Stimulated activated naive CD8-positive, alpha-beta T cell treated with anti-CD3 and anti-CD28 coated beads, Interleukin-15, Interleukin-2, amounts not matched to agents 100 U/mL and 50 U/mL, for 24 hours (primary cell): ENCODE results near the gene PCA3.
A peak's percentile ranks its signal among the peaks of the same experiment; 100 is the strongest.

Source experiments
- ATAC-seq: fragments of 150-1000 bp; cut with Tn5 transposase; one replicate; pipeline ENCODE4 v1.10.0; 2021
- DNase-seq: peaks from one replicate; pipeline ENCODE4 v3.0.0; 2021

The PCA3 gene

DNA sequence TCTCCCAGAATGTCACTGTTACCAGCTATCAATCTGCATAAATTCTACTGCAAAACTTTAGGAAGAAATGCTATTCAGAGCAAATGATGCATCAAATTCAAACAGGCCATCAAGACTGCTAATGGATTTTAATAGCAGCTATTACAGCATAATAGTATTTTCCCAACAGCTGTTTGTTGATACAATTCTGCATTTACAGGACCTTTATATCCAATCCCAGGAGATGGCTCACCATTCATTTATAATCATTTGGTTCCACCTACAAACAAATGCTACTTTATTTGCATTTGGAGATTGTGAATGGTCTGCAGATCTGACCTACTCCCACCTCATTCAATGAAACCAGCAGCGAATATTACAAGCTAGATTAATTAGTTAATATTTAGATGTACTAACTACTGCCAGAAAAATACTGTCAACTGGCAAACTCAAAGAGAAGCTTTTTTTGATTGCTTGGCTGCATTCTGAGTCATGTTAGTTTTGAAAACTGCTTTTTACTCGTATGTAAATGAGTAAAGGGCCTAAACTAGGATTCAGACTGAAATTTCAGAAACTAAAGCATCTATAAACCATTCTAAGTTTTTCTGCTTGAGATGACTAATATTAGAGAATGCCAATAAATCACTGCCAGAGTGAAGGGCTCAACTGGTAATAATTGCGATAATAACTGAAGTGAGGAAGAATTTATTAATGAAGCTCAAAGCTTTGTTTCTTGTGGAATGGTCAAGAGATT lies 7.1 kb upstream of the PCA3 start:
- no peak for DNase-seq
- ATAC-seq: no peak

DNA sequence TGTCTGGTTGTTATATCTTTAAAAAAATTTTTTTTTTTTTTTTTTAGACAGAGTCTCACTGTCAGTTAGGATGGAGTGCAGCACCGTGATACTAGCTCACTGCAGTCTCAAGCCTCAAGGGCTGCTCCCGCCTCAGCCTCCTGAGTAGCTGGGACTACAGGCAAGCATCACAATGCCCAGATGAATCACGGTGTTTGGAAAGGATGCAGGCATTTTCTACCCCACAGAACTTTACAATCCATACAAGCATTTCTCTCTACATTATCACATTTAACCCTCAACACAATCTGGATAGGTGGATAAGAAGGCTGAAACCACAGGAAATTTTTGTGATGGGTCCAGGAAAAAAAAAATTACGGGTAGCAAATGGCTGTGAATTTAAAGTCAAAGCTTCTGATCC lies 5.8 kb upstream of the PCA3 start:
- no peak for DNase-seq
- ATAC-seq: no peak

DNA sequence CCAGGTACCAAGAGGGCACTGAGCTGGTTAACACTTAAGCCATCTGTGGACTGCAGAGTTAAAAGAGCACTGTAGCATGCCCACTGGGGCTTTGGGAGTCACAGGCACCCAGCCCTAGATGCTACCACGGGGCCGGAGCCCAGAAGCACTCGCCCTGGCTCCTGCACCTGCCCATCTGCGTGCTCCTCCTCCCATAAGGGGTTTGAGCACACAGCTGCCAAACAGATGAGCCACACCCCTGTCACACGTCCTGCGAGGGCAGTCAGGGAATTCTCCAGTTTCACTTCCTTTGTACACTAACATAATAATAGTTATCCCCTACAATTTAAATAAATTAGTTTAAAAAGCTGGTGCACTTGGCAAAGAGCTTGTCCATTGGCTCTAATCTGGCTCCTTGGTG lies 4.5 kb upstream of the PCA3 start:
- DNase-seq (no peak), ATAC-seq (no peak)

DNA sequence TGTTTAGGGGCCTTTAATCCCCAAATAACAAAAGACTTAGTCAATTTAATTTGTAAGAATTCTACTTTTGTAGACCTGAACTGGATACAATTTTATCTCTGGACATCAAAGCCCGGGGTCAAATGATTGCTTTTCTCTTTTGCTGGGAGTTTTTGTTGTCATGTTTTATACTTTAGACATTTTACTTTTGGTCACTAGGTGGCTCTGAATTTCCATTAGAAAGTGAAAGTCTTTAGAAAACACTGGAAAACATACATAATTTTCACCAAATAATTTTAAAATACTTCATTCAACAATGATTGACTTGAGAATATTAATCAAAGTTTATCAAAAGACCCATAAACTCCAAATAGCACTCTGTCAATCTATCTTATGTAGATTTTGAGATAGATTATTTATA lies 2.8 kb upstream of the PCA3 start:
- ATAC-seq (no peak), DNase-seq (no peak)

DNA sequence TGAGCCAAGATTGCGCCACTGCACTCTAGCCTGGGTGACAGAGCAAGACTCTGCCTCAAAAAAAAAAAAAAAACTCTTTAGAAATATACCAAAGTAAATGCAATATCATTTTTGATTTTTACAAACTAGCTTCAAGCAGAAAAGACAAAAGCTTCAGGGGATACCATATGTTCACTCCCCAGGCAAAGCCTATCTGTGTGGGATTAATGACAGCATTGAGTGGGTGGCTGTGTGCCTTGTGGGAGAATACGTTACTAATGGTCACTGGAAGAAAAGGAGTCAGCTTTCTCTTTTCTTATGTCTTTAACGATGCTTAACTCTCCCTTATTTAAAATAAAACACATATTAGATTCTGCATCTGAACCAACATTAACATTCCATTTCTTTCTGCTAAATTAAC lies 1.9 kb downstream of the PCA3 start:
- no peak for ATAC-seq

DNA sequence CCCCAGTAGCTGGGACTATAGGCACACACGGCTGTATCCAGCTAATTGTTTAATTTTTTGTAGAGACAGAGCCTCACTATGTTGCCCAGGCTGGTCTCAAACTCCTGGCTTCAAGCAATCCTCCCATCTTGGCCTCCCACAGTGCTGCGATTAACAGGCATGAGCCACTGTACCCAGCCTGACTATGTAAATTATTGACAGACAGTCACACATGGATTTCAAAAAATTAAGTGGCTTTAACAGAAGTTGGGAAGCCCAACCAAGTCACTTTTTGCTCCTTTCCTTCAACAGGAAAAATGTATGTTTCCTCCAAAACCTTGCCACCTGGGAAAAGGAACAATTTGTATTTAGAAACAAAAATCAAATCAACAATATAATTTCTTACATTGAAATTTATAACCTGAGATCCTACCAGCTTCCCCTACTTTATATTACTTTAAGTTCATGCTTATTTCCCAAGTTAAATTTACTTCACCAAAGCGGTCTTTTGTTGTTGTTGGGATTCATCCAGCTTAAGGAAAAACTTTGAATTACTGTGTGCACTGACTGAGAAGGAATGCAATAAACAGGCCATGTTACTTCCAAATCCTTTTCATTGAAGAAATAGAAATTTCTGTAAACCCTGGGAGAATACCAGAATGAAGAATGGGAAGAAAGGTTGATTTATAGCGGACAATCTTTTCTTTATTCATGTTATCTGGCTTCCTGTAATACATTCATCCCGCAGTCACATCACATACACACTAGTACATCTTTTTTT lies 8.6 kb downstream of the PCA3 start:
- no peak for ATAC-seq
- DNase-seq: no peak

More for the DNA sequence above, 1.9 kb downstream of the PCA3 start:
- no peak for DNase-seq

DNA sequence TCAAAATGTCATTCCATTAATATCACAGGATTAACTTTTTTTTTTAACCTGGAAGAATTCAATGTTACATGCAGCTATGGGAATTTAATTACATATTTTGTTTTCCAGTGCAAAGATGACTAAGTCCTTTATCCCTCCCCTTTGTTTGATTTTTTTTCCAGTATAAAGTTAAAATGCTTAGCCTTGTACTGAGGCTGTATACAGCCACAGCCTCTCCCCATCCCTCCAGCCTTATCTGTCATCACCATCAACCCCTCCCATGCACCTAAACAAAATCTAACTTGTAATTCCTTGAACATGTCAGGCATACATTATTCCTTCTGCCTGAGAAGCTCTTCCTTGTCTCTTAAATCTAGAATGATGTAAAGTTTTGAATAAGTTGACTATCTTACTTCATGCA lies 20.6 kb downstream of the PCA3 start:
- no peak for DNase-seq

DNA sequence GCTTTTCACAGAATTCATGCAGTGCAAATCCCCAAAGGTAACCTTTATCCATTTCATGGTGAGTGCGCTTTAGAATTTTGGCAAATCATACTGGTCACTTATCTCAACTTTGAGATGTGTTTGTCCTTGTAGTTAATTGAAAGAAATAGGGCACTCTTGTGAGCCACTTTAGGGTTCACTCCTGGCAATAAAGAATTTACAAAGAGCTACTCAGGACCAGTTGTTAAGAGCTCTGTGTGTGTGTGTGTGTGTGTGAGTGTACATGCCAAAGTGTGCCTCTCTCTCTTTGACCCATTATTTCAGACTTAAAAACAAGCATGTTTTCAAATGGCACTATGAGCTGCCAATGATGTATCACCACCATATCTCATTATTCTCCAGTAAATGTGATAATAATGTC lies 21.3 kb downstream of the PCA3 start:
- ATAC-seq: no peak

More for the DNA sequence above, 20.6 kb downstream of the PCA3 start:
- ATAC-seq: no peak

DNA sequence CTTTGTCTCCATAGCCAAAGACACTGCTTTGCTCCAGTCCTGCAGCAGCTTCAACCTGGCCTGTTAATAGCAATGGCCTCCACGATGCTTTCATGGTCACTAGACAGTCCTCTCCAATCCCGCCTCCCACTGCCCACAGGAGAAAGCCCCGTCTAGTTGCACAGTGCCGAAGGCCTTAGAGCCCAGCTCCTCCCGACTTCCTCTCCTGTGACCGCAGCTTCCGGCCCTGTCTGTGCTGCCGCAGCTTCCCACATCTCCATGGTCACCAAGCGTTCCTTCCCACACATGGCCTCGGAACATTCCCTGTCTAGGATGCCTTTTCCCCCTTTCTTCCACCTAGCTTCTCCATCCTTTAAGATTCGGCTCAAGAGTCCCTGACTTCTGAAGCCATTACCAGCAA lies 23.4 kb downstream of the PCA3 start:
- ATAC-seq: no peak
- DNase-seq: no peak

More for the DNA sequence above, 21.3 kb downstream of the PCA3 start:
- no peak for DNase-seq

DNA sequence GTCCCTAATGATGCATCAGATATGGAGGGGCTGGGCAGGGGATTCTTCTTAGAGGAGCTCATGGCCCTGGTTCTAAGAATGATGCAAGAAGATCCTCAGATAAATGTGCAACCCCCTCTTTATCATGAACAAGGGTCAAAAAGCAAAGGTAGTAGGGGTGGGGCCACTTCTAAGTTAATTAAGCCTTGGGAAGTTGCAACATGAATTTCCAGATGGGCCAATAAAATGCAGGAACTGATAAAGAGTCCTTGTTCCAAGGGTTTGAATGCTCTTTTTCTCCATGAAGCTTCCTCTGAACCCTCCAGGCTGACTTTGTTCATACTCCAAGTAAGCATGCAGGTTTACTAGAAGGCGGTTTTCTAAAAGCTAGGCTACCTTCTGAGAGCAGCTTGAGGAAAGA lies 25.6 kb downstream of the PCA3 start:
- DNase-seq (no peak), ATAC-seq (no peak)

DNA sequence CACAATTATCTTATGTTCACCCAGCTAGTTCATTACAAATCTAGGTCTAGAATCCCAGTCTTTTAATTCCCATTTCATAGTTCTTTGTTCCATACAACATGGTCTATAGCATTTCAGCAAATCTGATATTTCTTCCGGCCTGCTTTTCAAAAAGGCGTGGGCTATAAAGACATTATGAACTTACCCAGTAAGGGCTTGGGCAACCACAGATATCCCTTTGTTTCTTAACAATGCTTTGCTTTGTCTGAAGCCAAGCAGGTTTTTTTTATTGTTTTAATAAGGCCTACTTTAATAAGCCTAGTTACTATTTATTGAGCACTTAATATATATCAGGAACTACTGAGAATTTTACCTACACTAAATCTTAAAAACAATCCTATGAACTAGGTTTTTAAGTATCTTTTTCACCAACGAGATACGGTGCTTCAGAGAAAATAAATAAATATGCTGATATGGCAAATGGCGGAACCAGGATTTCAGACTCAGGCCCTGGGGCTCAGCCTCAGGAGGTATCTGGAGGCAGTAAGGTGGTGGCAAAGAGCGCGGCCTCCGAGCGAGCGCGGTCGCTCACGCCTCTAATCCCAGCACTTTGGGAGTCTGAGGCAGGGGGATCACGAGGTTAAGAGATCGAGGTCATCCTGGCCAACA lies 29.7 kb downstream of the PCA3 start:
- DNase-seq (no peak), ATAC-seq (no peak)

DNA sequence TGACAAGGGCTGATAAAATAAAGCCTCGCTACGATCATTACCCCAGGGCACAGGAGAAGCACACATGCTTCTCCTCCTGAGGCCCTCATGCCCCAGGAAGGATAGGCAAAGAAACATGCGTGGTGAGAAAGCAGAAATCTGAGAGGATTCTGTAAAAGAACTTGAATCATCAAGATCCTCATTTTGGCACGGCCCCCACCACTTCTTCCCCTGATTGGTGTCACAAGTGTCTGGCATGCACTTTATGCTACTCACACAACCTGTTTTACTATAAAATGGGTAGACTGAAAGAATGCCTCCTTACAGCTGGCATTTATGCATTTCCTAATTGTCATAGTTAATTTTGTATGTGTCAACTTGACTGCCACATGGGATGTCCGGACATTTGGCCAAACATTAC lies 32.1 kb downstream of the PCA3 start:
- ATAC-seq (no peak), DNase-seq (no peak)

DNA sequence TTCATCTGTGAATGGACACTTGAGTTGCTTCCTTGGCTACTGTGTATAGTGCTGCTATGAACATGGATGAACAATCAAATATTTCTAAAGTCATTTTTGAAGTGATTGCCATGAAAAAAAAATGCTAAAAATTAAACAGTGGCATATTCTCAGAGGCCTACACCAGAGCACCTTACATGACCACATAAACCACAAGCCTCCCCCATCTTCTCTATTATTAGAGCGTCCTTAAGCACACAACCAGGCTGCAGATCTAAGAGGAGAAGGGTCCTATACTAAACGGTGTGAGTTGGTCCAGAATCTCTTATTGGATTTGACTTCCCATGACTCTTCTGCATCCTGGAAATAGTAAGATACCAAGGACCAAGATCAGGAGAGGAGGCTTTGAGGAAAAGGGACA lies 34.3 kb downstream of the PCA3 start:
- DNase-seq (no peak), ATAC-seq (no peak)

DNA sequence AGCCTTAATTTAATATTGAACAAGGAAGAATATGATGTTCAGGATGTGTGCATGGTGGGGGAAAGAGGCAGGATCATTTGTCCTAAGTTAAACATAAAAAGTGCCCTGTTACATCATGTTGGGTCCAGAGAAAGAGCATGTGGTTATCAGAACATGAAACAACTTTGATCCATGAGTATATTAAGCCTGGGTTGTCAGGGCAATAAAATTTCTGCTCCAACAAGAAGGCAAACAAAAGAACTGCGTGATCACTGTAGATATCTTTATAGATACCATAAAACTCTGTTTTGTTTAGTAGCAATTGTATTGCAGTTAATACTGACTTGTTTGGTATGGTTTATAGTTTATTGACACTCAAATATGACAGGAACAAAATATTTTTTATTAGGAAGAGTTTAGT lies 35.2 kb downstream of the PCA3 start:
- DNase-seq: no peak
- ATAC-seq: no peak

DNA sequence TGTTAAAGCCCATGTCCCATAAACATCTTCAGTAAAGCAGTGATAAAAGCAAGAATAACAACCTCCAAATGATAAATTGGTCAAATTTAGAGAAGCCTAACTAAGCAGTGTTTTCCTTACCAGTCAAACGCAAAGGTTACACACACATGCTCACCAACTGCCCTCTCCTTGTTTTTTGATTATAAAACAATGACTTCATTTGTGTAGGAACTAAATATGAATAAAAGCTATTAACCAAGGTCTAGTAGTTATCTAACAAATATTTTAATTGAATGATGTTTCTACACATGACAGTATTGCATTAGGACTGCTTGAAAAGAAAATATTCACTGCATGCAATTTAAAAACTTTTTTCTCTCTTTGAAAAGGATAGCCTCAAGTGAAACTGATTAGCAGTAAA lies 36.7 kb downstream of the PCA3 start:
- DNase-seq (no peak), ATAC-seq (no peak)

DNA sequence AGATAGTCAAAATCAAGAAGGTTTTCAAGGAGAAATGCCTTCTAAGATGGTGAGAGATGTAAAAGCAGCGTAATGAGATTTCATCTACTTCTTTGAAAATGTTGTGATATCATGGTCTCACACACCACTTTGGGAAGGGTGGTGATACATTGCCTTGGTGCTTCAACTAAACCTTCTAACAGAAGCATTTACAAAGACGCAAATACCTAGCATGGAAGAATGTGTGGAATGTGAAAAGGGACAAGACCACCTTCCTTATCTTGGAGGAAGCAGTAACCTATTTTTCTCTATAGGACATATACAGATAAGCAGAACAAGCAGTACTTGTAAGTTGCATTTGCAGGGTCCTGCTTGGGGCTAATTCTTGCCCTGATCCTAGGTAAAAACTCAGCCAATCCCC lies 38.8 kb downstream of the PCA3 start:
- no peak for ATAC-seq
- no peak for DNase-seq

DNA sequence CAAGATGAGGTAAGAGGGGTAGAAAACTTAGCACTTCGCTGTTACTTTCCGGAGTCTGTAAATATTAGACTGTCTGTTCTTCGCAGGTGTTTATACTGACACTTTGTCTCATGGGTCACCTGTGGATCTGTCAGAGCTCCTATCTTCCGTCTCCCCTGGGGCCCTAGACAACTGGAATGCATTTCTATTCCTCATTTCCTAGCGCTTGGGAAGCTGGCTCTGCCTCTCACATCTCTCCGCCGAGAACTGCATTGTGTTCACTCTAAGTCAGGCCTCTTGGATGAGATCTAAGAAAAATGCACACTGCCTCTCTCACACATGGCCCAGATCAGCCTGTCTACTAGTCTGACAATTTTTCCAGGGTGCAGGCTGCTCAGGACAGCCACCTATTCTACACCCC lies 39.5 kb downstream of the PCA3 start:
- ATAC-seq (no peak), DNase-seq (no peak)

DNA sequence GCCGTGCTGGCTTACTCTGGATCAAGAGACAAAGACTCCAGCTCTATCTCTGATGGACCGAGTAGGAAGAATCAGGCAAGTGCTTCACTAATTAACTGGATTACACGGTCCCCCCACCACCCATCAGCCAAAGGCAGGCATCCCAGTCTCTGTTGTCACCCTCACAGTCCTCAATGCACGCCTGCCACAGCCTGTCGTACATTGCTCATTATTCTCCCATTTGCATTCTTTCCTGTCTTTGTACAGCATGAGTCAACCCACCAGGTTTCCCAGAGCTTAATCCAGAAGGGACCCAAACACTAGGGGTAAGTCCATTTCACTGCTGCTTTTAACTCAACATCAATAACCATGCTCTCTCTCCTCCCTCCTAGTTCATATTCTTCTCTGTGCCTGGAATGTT lies 44.4 kb downstream of the PCA3 start:
- no peak for ATAC-seq
- DNase-seq: no peak

DNA sequence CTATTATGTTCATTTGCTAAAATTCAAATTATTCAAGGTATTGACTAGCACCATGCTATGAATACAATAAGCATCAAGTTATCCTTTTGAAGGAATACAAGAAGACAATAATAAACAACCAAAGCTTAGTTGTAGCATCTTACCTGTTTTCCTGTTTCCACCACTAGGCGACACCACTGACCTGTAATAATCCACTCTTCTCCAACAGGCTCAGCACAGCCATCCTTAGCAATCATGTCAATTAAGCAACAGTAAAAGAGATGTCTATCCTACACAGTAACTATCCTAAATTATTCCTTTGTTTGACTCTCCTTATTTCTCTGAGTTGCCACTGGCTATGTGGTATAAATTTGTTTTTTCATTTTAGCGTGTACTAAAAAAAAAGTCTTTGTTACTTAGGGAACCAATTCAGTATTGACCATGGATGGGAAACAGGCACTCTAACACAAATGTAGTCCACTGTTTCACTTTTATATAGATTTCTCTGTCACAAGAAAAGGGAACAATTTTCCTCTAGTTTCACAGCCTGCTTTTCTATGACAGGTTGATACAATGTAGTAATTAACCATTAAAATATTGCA lies 46.2 kb downstream of the PCA3 start:
- no peak for ATAC-seq
- peak; percentile 21 for DNase-seq

DNA sequence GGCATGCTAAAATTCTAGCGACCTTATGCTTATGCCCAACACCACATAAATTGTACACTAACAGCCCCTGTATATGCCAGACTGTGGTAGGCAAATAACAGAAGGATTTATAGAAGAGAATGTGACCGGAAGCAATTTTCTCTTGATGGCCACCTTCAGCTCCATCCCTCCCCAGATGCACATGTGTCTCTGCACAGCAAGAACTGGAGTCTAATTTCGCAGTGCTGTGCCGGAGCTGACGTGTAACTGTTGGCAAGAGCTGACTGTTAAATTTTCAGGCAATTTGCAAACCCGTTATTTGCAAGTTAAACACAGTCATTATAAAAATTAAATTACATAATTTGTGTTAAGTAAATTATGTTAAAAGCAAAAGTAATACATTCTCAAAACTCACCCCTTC lies 48.4 kb downstream of the PCA3 start:
- DNase-seq (no peak), ATAC-seq (no peak)

DNA sequence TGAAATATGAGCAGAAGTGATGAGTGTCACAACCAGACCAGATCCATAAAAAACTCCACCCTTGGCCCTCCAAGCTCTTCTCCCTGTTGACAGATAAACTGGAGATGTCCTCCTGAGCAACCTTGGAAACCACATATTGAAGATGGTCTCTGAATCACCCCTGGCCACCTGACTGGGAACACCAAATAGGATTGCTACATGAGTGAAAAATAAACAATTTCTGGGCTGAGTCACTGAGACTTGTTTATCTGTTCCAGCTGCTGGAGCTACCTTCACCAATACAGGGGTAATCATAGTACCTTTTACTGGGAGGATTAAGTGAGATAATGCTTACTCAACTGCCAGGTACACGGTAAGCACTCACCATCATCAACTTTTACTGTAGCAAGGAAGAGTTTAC lies 53.3 kb downstream of the PCA3 start:
- ATAC-seq: no peak
- no peak for DNase-seq

DNA sequence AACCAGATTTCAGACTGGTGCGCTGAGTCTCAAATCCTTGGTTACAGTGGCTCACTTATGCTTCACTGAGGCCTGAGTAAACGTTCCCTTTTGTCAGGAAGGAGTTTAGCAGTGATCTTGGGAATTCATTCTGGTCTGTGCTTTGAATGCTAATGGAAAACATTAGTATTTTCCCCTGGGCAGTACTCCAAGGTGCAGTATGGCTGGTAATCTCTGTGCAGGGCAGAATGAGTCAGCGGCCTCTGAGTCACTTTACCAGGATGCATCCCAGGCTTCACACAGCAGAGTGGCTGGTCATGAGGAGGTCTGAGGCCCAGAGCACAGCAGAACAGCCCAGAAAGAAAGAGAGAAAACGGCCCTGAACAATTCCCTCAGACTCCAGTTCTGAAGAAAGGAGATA lies 54.0 kb downstream of the PCA3 start:
- no peak for DNase-seq
- no peak for ATAC-seq

DNA sequence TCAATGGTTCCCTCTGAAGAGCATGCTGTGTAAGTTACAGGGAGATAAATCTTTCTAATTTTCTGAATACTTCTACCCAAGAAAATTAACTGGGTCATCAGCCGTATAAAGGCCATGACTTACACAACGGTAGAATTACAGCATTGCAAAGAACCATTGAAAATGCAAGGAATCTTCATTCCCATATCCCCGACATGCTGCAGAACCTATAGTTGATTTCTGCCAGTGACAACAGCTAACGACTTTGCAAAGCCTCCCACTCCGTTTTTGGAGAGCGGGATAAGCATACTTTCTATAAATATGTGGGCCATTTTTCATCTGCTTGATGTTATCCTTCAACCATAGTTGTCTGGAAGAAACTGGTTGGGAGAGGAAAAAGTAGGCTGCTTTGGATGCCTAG lies 56.2 kb downstream of the PCA3 start:
- no peak for DNase-seq
- no peak for ATAC-seq
